GM21367 (cell line): ENCODE measurements around the gene MICAL1.

Experiments
- ATAC-seq: cut with Tn5 transposase; IDR thresholded peaks from one replicate; pipeline ENCODE4 v1.9.1; 2021; ENCODE audit not compliant: unreplicated experiment

MICAL1 gene

DNA sequence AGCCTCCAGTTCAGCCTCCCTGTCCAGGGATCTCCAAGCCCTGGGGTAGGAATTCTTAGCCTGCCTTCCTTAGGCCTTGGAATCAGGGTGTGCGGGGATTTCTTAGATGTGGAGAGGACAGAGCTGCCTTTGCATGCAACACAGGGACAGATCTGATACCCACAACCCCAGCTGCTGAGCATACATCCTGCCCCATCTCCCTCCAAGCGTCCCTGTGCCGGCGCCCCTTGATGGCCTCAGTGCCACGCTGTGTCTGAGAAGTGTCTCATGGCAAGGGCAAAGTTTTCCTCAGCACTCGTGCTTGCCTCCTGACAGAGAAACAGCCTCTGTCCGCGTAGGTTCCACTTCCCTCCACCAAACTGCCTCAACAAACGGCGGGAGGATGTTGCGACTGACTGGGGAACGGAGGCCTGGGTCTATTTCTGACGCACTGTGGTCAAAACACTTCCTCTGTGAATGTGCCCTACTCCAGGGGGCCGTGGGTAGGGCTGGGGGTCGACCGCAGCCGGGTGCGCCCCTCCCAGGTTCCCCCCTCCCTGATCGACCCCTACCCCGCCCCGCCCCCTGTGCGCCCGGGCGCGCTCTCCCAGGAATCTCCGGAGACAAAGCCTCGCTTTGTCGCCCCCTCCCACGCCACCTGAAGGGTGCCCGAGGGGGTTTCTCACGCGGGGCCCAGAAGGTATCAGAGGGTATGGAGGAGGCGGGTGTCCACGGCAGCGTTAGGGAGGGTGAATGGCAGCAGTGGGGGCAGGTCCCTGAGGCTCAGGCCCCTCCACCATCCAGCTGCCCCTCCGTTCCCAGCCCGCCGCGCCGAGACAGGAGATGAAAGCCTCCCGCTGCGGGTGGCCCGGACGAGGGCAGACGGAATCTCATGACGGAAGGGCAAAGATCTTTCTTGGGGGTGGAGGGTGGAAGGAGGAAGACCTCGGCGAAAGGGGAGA, 806 bp downstream of the MICAL1 start:
- peak; percentile 33 for ATAC-seq

- ATAC-seq: no peak
Measured at GRCh38 chr6:109453594-109454495, 1.7 kb downstream of the MICAL1 start.

DNA sequence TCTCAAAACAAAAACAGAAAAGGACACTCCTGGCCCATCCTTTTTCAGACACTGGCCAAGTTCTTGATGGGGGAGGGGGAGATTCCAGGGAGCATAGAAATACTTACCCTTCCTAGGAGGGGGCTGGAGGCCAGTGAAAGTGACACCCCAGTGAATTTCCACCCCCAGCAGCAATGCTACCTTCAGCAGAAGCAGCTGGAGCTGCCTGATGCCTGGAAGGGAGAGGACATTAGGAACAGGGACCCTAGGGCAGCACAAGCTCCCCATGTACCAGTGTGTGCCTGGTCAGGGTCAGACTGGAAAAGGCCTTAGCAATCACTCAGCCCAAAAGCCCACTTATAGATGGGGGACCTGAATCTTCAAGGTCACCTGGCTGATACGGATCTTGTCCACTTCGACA, 2.4 kb downstream of the MICAL1 start:
- ATAC-seq: no peak

DNA sequence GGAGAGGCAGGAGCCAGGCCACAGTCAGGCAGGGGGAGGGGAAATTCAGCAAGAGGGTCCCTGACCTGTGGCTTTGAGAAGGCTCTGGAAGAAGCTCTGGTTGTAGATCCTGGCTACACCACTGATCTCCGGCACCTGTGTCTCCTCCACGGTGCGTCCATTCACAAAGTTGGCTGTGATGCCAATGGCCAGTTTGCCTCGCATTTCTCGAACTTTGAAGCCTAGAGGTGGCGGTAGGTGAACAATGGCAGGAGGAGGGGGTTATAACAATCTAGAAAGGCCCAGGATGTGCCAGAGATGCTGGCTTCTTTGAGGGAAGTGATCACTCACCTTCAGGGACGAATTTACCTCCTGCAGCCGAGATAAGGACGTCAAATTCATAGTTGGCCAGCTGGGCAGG, 3.4 kb downstream of the MICAL1 start:
- no peak for ATAC-seq

DNA sequence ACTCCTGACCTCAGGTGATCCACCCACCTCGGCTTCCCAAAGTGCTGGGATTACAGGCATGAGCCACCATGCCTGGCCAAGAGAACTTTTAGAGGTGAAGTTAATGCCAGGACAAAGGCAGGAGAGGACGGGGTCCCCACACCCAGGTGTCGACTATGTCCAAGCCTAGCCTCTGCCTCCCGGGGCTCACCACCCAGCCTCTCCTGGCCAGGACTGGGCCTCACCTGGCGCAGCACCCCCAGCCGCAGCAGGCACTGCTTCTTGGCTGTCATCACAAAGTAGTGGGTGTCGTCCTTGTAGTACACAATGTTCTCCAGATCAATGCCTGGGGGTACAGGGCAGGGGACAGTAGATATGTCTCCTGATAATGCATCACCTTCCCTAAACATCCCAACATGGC, 4.2 kb downstream of the MICAL1 start:
- ATAC-seq: no peak

DNA sequence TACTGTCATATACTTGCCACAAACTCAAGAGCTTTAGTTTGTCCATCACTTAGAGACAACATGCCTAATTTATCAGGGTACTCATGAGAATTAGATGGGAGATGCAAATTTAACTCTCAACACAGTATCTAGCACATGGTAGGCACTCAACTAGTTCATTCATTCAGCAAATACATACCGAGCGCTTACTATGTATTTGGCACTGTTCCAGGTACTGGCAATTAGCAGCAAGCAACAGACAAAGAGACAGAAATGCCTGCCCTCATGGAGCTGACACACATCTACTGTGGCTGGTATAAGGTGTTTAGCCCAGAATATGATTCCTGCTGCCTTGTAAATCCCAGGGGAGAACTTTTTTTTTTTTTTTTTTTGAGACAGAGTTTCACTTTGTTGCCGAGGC, 4.8 kb downstream of the MICAL1 start:
- ATAC-seq: no peak

GRCh38 chr6:109449795-109450673, 5.5 kb downstream of the MICAL1 start:
- ATAC-seq: no peak

- no peak for ATAC-seq
Measured at GRCh38 chr6:109449064-109449794, 6.3 kb downstream of the MICAL1 start.

- no peak for ATAC-seq
Measured at GRCh38 chr6:109448615-109449014, 7.0 kb downstream of the MICAL1 start.

DNA sequence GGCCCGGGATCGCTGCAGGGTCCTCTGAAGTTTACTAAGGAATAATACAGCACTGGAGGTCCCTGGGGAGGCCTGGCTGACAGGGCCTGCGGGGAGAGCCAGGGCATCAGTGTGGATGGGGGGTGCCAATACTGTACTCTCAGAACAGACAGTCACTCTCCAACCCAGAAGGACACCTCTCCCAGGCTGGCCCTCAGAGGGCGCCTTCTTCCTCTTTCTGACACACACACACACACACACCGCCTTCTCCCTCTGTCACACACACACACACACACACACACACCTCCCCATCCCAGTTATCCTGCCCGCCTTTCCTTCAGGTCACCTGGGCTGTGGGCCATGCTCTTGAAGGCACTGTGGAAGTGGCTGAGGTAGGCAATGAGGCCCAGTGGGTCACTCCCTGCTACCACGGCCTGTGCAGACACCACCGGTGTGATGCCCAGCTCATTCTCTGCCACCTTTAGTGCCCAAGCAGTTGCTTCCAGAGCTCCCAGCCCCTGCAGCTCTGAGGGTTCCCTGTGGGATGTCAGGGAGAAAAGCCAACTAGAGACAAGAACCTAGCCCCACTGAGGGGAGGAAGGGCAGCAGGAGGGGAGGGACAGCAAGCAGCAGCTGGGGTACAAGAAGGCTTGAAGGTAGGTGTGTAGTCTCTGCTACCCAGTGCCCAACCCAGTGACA, 7.6 kb downstream of the MICAL1 start:
- no peak for ATAC-seq

GRCh38 chr6:109447087-109447486, 8.5 kb downstream of the MICAL1 start:
- no peak for ATAC-seq

DNA sequence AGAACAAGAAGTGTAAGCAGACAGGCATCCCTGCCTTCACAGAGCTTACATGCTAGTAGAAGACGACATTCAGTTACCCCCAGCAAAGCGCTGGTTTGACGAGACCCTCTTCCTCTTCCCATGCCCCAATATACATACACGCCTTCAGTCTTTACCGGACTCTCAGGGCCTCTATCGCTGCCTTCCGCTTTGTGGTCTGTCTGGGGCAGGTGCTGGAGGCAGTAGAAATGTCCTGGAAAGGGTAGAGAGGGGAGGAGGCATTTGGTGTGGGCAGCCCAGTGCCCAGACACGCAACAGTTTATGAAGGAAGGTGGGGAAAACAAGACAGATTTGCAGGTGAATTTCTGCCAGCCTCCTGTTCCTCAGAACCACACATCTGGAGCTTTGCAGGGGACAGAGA, 9.0 kb downstream of the MICAL1 start:
- ATAC-seq: no peak

GRCh38 chr6:109446072-109446471, 9.5 kb downstream of the MICAL1 start:
- ATAC-seq: no peak

- no peak for ATAC-seq
Measured at GRCh38 chr6:109445382-109445781, 10.2 kb downstream of the MICAL1 start.

GRCh38 chr6:109443425-109443950, 12.1 kb downstream of the MICAL1 start:
- ATAC-seq: no peak

DNA sequence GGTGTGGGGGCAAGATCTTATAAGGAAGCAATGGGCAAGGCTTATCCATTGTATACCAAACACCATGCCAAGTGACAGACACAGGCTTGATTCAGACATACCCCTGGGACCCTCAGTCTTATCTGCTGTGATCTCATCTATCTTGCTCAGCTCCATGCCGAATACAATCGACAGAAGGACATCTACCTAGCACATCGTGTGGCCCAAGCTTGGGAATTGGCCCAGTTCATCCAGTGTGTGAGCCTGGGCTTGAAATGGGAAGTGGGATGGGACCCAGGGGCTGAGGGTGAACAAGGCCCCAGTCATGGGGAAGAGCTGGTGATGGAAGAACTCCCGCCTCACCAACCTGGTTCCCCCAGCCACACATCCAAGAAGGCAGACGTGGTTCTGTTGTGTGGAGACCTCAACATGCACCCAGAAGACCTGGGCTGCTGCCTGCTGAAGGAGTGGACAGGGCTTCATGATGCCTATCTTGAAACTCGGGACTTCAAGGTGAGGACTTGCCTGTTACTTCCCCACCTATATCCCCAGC, 13.1 kb downstream of the MICAL1 start:
- no peak for ATAC-seq

- ATAC-seq: peak; percentile 13
Measured at GRCh38 chr6:109441069-109441816, 14.3 kb downstream of the MICAL1 start.

DNA sequence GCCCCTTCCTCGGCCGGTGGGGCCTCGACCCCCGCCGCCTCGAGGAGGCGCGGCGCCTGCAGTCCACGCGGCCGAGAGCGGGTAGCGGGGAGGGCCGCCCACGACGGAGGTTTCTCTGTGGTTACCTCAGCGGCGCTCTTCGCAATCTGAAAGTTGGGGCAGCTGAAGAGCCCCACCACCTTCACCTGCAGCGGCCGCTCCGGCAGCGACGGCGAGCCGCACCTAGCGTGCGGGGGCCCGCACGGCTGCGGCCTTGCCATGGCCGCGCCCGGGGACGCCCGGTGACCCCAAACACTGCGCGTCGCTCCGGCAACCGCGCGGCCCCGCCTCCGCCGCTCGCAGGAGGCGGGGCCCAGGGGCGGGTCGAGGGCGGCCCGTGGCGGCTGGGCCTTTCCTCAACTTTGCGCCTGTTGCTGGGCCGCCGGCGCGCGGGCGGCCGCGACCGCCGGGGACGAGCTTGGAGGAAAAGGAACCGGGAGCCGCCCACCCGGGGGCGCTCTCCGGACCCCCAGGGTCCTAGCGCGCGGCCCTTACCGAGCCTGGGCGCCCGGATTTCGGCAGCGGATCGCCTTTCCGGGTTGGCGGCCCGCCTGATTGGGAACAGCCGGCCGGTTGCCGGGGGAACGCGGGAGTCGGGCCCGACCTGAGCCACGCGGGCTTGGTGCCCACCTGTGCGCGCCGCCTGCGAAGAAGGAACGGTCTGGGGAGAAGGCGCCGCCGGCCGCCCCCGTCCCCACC, 15.1 kb downstream of the MICAL1 start, which contains the start of the genes PPIL6 and SMPD2:
Gene PPIL6, minus strand, starts transcription at position 298 of the 738 bp plus-strand sequence. Its CDS starts 38 bp downstream, at position 260.
Gene SMPD2, plus strand, starts transcription at position 394 of the 738 bp plus-strand sequence. CDS start 398 bp downstream, outside the sequence.
- peak; percentile 85 for ATAC-seq
